Nephron progenitor cell (in vitro differentiated cells): Measurements from ENCODE around the gene IRF5.

Source experiments
- DNase-seq: peaks from one replicate; pipeline ENCODE4 v3.0.0; 2021
- H3K27ac Mint-ChIP-seq: 2 replicates; pipeline ENCODE4 v1.8.0; 2021; ENCODE audit warnings: mild to moderate bottlenecking, moderate library complexity, mixed read lengths
- H3K27me3 Mint-ChIP-seq: 2 replicates; pipeline ENCODE4 v1.8.0; 2021; ENCODE audit warnings: mild to moderate bottlenecking, low read depth, mixed read lengths; ENCODE audit not compliant: poor library complexity
- H3K36me3 Mint-ChIP-seq: 2 replicates; pipeline ENCODE4 v1.8.0; 2021; ENCODE audit warnings: low read depth, mixed read lengths
- H3K4me1 Mint-ChIP-seq: 2 replicates; pipeline ENCODE4 v1.8.0; 2021; ENCODE audit warnings: mixed read lengths
- H3K4me3 Mint-ChIP-seq: 2 replicates; pipeline ENCODE4 v1.8.0; 2021; ENCODE audit warnings: mild to moderate bottlenecking, moderate library complexity, mixed read lengths
- H3K9me3 Mint-ChIP-seq: 2 replicates; pipeline ENCODE4 v1.8.0; 2021; ENCODE audit warnings: mild to moderate bottlenecking, moderate library complexity, mixed read lengths
- CTCF ChIP-seq: fragments of 200-600 bp; sonication (generic); IDR thresholded peaks from 2 replicates; pipeline ENCODE4 v1.5.0; 2021; ENCODE audit warnings: antibody characterized with exemption

The IRF5 gene

DNA sequence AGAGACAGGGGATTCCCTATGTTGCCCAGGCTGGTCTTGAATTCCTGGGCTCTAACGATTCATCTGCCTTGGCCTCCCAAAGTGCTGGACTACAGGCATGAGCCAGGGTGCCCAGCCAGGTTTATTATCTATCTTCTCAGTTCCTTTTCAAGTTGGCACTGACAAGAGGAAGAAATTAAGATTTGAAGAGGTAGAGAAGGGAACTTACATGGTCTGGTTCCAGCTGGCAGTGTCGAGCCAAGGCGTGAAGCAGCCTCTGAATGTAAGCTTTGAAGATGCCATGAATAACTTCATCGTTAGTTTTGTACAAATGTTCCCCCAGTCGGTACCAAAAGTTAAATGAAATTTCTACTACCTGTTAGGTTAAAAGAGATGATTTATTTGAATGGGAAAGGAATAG is 59.5 kb downstream of the IRF5 start:
- Mint-ChIP-seq H3K4me1 (peaks cover 12% of the 10 kb centered on the region), H3K36me3 (peaks cover 62% of the 10 kb centered on the region), H3K27me3 (no peaks in the 10 kb centered on the region), H3K27ac (no peak overlapping the region), H3K9me3 (no peaks in the 10 kb centered on the region), H3K4me3 (no peak overlapping the region)
- DNase-seq = no peak
- TF ChIP-seq CTCF = no peak
